Mammary epithelial cell (primary cell): ENCODE results near the gene AIG1.

Experiments
- EZH2 ChIP-seq: IDR thresholded peaks from 2 replicates; pipeline ENCODE4 v1.6.1; 2012; ENCODE audit warnings: low read length, inconsistent platforms, borderline replicate concordance
- TF ChIP-seq, protein P1 (sequence below), 2 donors: IDR thresholded peaks in 1 of 2; conservative IDR thresholded peaks in 1 of 2; 2 replicates each; pipeline ENCODE4 v1.5.1; 2011 to 2012; ENCODE audit warnings: inconsistent platforms in 2 of 2, low read length in 2 of 2, mild to moderate bottlenecking in 2 of 2, control low read depth in 1 of 2, low read depth in 1 of 2; ENCODE audit not compliant: insufficient read depth in 1 of 2; ENCODE audit errors: extremely low read depth in 1 of 2

DNA sequence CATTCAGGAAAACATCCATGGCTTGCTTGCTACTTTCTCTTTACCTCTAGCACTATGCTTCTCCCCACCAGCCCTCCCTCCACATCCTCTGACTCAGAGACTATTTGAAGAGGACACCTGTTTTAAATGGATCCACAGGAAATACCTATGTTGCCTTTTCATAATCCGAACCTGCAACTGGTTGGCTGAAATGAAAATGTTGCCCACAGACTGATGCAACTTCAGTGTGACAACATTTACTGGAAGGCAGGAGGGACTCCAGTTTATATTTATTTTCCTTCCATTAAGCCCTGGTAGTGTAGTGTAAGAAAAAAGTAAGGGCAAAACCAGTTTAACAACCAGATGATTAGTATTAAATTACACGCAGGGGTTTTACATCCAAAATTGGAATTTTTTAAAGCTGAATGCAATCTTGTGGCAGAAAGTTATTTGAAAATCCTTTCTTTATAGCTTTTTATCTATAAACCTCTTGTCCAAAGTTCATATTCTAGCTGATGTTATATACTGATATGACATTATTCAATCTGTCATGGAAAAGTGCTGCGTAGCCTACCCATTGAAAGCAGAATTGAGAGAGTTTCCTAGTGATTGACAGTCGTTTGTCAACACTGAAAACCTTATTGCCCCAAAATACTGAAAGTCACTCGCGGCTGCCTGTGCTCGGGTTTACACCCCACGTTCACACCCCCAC lies 881 bp upstream of the AIG1 start:
- TF ChIP-seq, protein P1, sequence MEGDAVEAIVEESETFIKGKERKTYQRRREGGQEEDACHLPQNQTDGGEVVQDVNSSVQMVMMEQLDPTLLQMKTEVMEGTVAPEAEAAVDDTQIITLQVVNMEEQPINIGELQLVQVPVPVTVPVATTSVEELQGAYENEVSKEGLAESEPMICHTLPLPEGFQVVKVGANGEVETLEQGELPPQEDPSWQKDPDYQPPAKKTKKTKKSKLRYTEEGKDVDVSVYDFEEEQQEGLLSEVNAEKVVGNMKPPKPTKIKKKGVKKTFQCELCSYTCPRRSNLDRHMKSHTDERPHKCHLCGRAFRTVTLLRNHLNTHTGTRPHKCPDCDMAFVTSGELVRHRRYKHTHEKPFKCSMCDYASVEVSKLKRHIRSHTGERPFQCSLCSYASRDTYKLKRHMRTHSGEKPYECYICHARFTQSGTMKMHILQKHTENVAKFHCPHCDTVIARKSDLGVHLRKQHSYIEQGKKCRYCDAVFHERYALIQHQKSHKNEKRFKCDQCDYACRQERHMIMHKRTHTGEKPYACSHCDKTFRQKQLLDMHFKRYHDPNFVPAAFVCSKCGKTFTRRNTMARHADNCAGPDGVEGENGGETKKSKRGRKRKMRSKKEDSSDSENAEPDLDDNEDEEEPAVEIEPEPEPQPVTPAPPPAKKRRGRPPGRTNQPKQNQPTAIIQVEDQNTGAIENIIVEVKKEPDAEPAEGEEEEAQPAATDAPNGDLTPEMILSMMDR (conservative IDR thresholded peaks at IDR 0.05 in 1 of 2, IDR thresholded peaks at IDR 0.05 in 1 of 2; ENCODE audit: extremely low read depth in 1 of 2, insufficient read depth in 1 of 2, low read depth in 1 of 2, low read length in 2 of 2) = no peak
- no peak for TF ChIP-seq EZH2
